Stimulated activated CD4-positive, alpha-beta T cell treated with anti-CD3 and anti-CD28 coated beads, Interleukin-12 subunit alpha, Interleukin-12 subunit beta, amount 100 ng/mL, for 48 hours (primary cell): ENCODE results near the gene ZGLP1.

Source experiments
- DNase-seq, 3 donors: peaks; one replicate each; pipeline ENCODE4 v3.0.0-alpha.2; 2020; ENCODE audit warnings: low read depth in 2 of 3, low spot score in 1 of 3

ZGLP1 gene

GRCh38 chr19:10295305-10295846 is 14.2 kb downstream of the ZGLP1 start:
- no peak for DNase-seq

- no peak for DNase-seq
These were observed 15.3 kb downstream of the ZGLP1 start for GRCh38 chr19:10294368-10294697.

- DNase-seq, result no peak
These were observed 15.8 kb downstream of the ZGLP1 start for GRCh38 chr19:10293637-10294367.

GRCh38 chr19:10292789-10293636 is 16.6 kb downstream of the ZGLP1 start:
- no peak for DNase-seq

GRCh38 chr19:10292206-10292788 is 17.3 kb downstream of the ZGLP1 start:
- peak; percentile 69 to 86 (median 70) for DNase-seq

GRCh38 chr19:10291554-10292205 is 17.9 kb downstream of the ZGLP1 start:
- no peak for DNase-seq

GRCh38 chr19:10290876-10291553 is 18.6 kb downstream of the ZGLP1 start:
- DNase-seq, result no peak

GRCh38 chr19:10290357-10290875 is 19.2 kb downstream of the ZGLP1 start:
- DNase-seq, result no peak

- DNase-seq, result no peak
These were observed 19.7 kb downstream of the ZGLP1 start, which contains the start of gene ICAM5 for GRCh38 chr19:10289836-10290356. Gene ICAM5, plus strand, starts transcription at chr19:10289952. Its CDS starts 92 bp downstream, at chr19:10290044.

GRCh38 chr19:10289167-10289835 is 20.3 kb downstream of the ZGLP1 start:
- peak; percentile 50 to 66 (median 63) for DNase-seq

GRCh38 chr19:10288662-10289166 is 20.9 kb downstream of the ZGLP1 start:
- peak in 1 of 3 donors; percentile 35 for DNase-seq

- no peak for DNase-seq
These were observed 22.5 kb downstream of the ZGLP1 start, which contains the start of gene ICAM4 for GRCh38 chr19:10286803-10287737. Gene ICAM4, plus strand, starts transcription at chr19:10286955. Its CDS starts 58 bp downstream, at chr19:10287013.

- no peak for DNase-seq
These were observed 24.2 kb downstream of the ZGLP1 start for GRCh38 chr19:10285393-10285792.

GRCh38 chr19:10284960-10285278 is 24.7 kb downstream of the ZGLP1 start:
- DNase-seq, result no peak

GRCh38 chr19:10284065-10284959 is 25.3 kb downstream of the ZGLP1 start:
- DNase-seq, result no peak

GRCh38 chr19:10283301-10284064 is 26.1 kb downstream of the ZGLP1 start:
- no peak for DNase-seq
